GM12865 (cell line): Measurements from ENCODE around the gene COL25A1.
"Not testable (repeated sequence)": the region's sequence is repeated elsewhere in the genome, so short reads cannot be mapped to it uniquely, and the experiment has no call there.

ENCODE experiments used
- DNase-seq: peaks from one replicate; pipeline ENCODE4 v3.0.0; 2010; ENCODE audit warnings: low read depth
- H3K4me3 ChIP-seq: 2 replicates; pipeline ENCODE4 v1.5.1; 2011; ENCODE audit warnings: mild to moderate bottlenecking, low read depth, low read length, control low read depth
- TF ChIP-seq, protein P1 (sequence below): IDR thresholded peaks from 2 replicates; pipeline ENCODE4 v1.5.1; 2011; ENCODE audit warnings: low read length, control low read depth, low read depth, inconsistent platforms; ENCODE audit not compliant: insufficient read depth; ENCODE audit errors: missing control alignments

COL25A1 gene

DNA sequence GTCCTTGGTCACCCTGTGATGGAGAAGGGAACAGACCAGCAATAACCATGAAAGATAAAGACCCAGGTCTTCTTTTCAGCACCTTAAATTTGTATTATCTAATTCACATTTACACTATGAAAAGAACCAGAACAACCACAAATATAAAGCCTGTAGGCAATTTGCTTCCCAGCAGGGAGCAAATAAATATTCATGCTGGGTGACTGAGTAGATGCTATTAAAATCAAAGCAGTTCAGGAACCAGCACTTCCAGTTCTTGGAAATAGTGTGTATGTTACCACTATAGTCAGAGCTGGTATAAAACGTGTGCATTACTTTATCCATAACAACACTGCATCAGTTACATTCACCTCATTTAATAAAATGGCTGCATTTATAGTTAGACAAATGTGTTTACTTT is 361.8 kb downstream of the COL25A1 start:
- DNase-seq: no peak
- TF ChIP-seq, protein P1, sequence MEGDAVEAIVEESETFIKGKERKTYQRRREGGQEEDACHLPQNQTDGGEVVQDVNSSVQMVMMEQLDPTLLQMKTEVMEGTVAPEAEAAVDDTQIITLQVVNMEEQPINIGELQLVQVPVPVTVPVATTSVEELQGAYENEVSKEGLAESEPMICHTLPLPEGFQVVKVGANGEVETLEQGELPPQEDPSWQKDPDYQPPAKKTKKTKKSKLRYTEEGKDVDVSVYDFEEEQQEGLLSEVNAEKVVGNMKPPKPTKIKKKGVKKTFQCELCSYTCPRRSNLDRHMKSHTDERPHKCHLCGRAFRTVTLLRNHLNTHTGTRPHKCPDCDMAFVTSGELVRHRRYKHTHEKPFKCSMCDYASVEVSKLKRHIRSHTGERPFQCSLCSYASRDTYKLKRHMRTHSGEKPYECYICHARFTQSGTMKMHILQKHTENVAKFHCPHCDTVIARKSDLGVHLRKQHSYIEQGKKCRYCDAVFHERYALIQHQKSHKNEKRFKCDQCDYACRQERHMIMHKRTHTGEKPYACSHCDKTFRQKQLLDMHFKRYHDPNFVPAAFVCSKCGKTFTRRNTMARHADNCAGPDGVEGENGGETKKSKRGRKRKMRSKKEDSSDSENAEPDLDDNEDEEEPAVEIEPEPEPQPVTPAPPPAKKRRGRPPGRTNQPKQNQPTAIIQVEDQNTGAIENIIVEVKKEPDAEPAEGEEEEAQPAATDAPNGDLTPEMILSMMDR: no peak
- no peak overlapping the region for H3K4me3 ChIP-seq

DNA sequence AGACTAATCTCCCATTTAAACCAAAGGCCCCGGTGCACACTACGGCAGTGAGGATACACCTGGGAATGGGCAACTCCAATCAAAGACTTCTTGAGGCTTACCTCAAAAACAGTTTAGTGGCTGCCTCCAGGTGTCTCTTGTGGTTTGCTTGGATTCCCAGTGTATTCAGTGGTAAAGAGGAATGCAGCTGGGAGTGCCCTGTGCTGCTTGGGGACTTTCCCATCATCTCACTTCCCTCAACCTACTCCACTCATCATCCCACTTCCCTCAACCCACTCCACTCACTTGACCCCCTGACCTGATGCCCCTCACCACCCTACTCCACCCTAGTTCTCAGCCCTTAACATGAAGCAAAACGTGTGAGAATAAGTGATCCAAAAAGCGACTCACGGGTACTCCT is 362.3 kb downstream of the COL25A1 start:
- no peak for DNase-seq
- TF ChIP-seq, protein P1: no peak
- no peak overlapping the region for H3K4me3 ChIP-seq

DNA sequence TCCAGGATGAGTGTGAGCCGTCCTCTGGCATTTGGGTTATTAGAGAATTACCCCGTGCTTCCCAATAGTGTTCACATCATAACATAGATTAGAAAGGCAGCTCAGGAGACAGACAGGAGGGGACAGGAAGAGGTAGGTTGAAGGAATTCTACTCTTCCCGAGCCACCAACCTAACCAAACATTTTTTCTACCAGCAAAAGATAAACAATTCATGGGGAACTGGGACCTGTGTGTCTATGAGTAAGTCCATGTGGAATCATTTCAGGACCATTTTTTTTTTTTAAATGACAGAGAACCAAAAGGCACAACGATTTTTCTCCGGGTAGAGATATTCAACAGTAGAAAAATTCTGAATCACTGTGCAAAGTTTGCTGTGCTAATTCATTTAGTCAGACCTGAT is 365.4 kb downstream of the COL25A1 start:
- TF ChIP-seq, protein P1: no peak
- H3K4me3 ChIP-seq: no peak overlapping the region
- no peak for DNase-seq

DNA sequence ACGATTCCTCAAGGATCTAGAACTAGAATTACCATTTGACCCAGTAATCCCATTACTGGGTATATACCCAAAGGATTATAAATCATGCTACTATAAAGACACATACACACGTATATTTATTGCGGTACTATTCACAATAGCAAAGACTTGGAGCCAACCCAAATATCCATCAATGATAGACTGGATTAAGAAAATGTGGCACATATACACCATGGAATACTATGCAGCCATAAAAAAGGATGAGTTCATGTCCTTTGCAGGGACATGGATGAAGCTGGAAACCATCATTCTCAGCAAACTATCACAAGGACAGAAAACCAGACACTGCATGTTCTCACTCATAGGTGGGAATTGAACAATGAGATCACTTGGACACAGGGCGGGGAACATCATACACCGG is 368.5 kb downstream of the COL25A1 start:
- DNase-seq, H3K4me3 ChIP-seq: not testable (repeated sequence)

DNA sequence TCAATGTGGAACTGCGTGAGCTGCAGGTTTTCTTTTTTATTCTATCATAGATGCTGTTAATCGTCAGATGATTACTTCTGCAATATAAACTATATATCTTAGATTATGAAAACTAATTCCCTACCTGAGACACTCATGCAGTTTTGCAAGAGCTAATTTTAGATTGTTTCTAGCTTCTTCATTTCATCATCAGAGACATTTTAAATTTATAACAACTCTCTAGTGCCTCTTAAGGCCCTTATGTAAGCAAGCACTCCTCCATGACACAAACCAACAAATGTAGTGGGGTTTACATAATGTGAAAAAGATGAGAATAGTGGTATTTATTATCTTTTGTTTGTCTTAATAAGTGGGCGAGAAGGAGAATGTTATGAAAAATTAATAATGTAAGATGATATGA is 369.4 kb downstream of the COL25A1 start:
- no peak for DNase-seq
- H3K4me3 ChIP-seq: no peak overlapping the region
- TF ChIP-seq, protein P1: no peak

DNA sequence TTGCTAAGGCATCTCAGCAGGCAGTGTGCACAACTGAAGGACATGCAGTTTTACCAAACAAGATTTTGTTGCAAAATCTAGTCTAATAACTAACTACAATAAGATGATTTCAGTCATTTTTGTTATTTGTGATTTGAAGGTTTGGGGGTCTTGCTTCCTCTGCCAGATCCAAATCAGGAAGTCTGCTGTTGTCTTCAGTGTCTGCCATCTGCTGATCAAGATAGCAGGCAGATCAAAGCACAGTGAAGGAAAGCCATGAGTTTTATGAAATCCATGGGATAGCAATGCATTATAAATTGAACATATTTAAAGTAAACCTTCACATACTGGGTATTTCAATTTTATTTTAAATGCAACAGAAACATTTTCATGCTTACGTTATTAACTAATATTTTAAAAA is 370.5 kb downstream of the COL25A1 start:
- H3K4me3 ChIP-seq: no peak overlapping the region
- TF ChIP-seq, protein P1: no peak
- no peak for DNase-seq

DNA sequence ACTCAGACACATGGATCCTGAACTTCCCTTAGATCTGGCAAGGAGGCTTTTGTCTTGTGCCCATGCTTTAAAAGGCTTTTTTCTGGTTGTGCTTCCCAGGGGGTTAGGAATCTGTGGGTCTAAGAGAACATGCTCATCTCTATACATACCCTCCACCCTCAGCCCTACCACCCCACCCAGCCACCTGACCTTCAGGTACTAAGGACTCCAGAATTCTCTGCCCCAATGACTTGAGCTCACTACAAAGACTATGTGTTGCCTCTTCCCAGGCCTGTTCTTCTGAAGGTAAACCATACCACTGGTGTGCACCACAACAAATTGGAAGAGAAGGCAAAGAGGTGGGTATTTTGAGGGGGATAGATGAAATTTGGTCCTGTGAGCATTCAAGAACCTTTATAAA is 372.3 kb downstream of the COL25A1 start:
- no peak overlapping the region for H3K4me3 ChIP-seq
- DNase-seq: no peak
- TF ChIP-seq, protein P1: no peak
